ENCODE measurements around the gene RNF41. TPM values are rescaled to one million over a fixed set of nuclear protein-coding genes. Genes with fewer than 3 reads are reported as not detected.

Gene RNF41
- total and polyA plus RNA-seq, 2 donors (not counting 1 experiment from before 2014, with no cell fraction given), result 113 to 129 TPM

DNA sequence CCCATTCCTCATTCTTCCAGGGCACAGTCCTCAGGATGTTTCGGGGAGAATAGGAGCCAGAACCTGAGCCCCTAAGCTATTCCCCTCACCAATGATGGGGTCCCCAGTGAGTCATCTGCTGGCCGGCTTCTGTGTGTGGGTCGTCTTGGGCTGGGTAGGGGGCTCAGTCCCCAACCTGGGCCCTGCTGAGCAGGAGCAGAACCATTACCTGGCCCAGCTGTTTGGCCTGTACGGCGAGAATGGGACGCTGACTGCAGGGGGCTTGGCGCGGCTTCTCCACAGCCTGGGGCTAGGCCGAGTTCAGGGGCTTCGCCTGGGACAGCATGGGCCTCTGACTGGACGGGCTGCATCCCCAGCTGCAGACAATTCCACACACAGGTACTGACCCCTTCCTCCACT is 9.5 kb upstream of the RNF41 start:
- H3K4me1 Mint-ChIP-seq, result no peaks in the 10 kb centered on the region
- Histone ChIP-seq H3K36me3 (replicated peaks in 1 of 2; ENCODE audit: control extremely low read depth in 1 of 2, control insufficient read depth in 1 of 2, extremely low read depth in 1 of 2, insufficient read depth in 2 of 2, low read length in 1 of 2) (peaks cover 0 to 2% of the 10 kb centered on the region in 2 experiments), H3K79me2 (ENCODE audit: control insufficient read depth, insufficient read depth, low read length) (no peaks in the 10 kb centered on the region), H3K9me3 (ENCODE audit: control extremely low read depth in 1 of 3, control insufficient read depth in 2 of 3, insufficient read depth in 1 of 3, low read length in 2 of 3) (no peaks in the 10 kb centered on the region), H3K9ac (ENCODE audit: low read length) (no peak overlapping the region), H3K4me1 (ENCODE audit: control insufficient read depth in 2 of 2, insufficient read depth in 2 of 2, low read length in 2 of 2) (no peaks in the 10 kb centered on the region), H3K27ac (ENCODE audit: low read length in 2 of 2) (no peak overlapping the region), H2AFZ (ENCODE audit: insufficient read depth, low read depth, low read length, poor library complexity, severe bottlenecking) (no peak overlapping the region), H3K27me3 (replicated peaks in 1 of 4; ENCODE audit: control extremely low read depth in 1 of 4, control insufficient read depth in 3 of 4, insufficient read depth in 4 of 4, low read length in 3 of 4) (no peaks in the 10 kb centered on the region), H3K4me2 (replicated peaks; ENCODE audit: low read depth, low read length, poor library complexity, severe bottlenecking) (no peak overlapping the region), H3K4me3 (ENCODE audit: control extremely low read depth in 1 of 5, extremely low read depth in 1 of 5, insufficient read depth in 1 of 5, low read depth in 2 of 5, low read length in 4 of 5) (no peak overlapping the region), H4K20me1 (ENCODE audit: control insufficient read depth, insufficient read depth, low read length, poor library complexity, severe bottlenecking) (no peaks in the 10 kb centered on the region)
- intact Hi-C loops (cut with micrococcal nuclease), result no loop called here
- no peak for ATAC-seq (ENCODE audit: low read depth)
- H3K4me3 Mint-ChIP-seq, result no peak overlapping the region
- no peak overlapping the region for H3K27ac Mint-ChIP-seq
- no peaks in the 10 kb centered on the region for H3K27me3 Mint-ChIP-seq
- ChIA-PET POLR2A (no interaction called here), CTCF (interaction anchor here (0.7 to 1.5 kb wide), 2 partner anchors 10 to 28 kb away, joined by 3 to 4 read pairs; partner anchors contain the start of genes ANKRD52 and RNF41)
- no peak for DNase-seq
- no peaks in the 10 kb centered on the region for H3K9me3 Mint-ChIP-seq (ENCODE audit: insufficient read depth)
- no peak for TF ChIP-seq EZH2 (IDR thresholded peaks at IDR 0.05; ENCODE audit: borderline replicate concordance, insufficient read depth, low read depth, low read length, poor library complexity, severe bottlenecking)
- TF ChIP-seq, protein P1, sequence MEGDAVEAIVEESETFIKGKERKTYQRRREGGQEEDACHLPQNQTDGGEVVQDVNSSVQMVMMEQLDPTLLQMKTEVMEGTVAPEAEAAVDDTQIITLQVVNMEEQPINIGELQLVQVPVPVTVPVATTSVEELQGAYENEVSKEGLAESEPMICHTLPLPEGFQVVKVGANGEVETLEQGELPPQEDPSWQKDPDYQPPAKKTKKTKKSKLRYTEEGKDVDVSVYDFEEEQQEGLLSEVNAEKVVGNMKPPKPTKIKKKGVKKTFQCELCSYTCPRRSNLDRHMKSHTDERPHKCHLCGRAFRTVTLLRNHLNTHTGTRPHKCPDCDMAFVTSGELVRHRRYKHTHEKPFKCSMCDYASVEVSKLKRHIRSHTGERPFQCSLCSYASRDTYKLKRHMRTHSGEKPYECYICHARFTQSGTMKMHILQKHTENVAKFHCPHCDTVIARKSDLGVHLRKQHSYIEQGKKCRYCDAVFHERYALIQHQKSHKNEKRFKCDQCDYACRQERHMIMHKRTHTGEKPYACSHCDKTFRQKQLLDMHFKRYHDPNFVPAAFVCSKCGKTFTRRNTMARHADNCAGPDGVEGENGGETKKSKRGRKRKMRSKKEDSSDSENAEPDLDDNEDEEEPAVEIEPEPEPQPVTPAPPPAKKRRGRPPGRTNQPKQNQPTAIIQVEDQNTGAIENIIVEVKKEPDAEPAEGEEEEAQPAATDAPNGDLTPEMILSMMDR (IDR thresholded peaks at IDR 0.05), result no peak
- 94% methylated on average over 10 of the region's 11 CpGs for WGBS (ENCODE audit: insufficient coverage)

DNA sequence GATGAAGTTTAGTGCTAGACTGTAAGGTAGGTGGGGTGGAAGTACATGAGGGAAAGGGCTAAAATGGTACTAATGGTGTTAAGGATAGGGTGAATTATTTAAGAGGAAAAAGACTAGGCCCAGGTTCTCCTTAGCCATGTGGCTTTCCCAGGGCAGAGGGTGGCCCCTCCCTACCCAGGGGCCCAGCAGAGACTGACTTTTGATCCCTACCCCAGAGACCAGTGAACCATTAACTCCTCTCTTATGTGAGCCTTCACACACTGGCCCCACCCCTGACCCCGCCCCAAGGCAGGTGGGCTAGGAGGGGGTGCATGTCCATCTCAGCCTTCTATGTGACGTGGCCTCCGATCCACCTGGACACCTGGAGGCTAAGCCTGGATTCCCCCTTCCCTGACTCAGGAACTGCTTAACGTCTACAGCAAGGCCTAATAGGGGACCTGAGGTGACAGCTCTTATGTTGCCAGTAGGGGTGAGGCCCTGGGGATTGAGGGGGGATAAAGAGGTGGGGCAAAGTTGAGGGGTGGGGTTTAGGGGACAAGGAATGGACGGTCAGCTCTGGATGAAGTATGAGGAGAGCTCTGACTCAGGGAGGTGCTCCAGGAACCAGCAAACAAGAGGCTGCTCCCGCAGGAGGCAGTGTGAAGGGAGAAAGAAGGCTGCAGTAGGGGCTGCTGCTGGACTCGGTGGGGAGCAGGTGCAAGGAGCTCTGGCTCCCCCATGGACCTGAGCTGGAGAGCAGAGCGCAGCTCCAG is 8.9 kb upstream of the RNF41 start:
- H3K79me2 ChIP-seq (ENCODE audit: control insufficient read depth, insufficient read depth, low read length), result no peaks in the 10 kb centered on the region
- no peak overlapping the region for H2AFZ ChIP-seq (ENCODE audit: insufficient read depth, low read depth, low read length, poor library complexity, severe bottlenecking)
- ChIA-PET CTCF (interaction anchor here (1.2 to 1.5 kb wide), 2 partner anchors 17 to 28 kb away, joined by 3 to 4 read pairs; partner anchors contain the start of gene ANKRD52), POLR2A (no interaction called here)
- H3K4me1 ChIP-seq (ENCODE audit: control insufficient read depth in 2 of 2, insufficient read depth in 2 of 2, low read length in 2 of 2), result no peaks in the 10 kb centered on the region
- H3K4me3 ChIP-seq (ENCODE audit: control extremely low read depth in 1 of 5, extremely low read depth in 1 of 5, insufficient read depth in 1 of 5, low read depth in 2 of 5, low read length in 4 of 5), result no peak overlapping the region
- DNase-seq (no peak), ATAC-seq (ENCODE audit: low read depth) (no peak)
- H3K27ac Mint-ChIP-seq, result no peak overlapping the region
- peaks cover under 1% of the 10 kb centered on the region for H3K4me1 Mint-ChIP-seq
- H3K27ac ChIP-seq (ENCODE audit: low read length in 2 of 2), result no peak overlapping the region
- H3K9me3 ChIP-seq (ENCODE audit: control extremely low read depth in 1 of 3, control insufficient read depth in 2 of 3, insufficient read depth in 1 of 3, low read length in 2 of 3), result no peaks in the 10 kb centered on the region
- intact Hi-C loops (cut with micrococcal nuclease), result no loop called here
- no peak overlapping the region for H3K4me3 Mint-ChIP-seq
- no peaks in the 10 kb centered on the region for H4K20me1 ChIP-seq (ENCODE audit: control insufficient read depth, insufficient read depth, low read length, poor library complexity, severe bottlenecking)
- no peak overlapping the region for H3K9ac ChIP-seq (ENCODE audit: low read length)
- TF ChIP-seq EZH2 (IDR thresholded peaks at IDR 0.05; ENCODE audit: borderline replicate concordance, insufficient read depth, low read depth, low read length, poor library complexity, severe bottlenecking), result no peak
- TF ChIP-seq, protein P1 (IDR thresholded peaks at IDR 0.05), result no peak
- H3K27me3 Mint-ChIP-seq, result no peaks in the 10 kb centered on the region
- no peaks in the 10 kb centered on the region for H3K9me3 Mint-ChIP-seq (ENCODE audit: insufficient read depth)
- no peak overlapping the region for H3K4me2 ChIP-seq (replicated peaks; ENCODE audit: low read depth, low read length, poor library complexity, severe bottlenecking)
- WGBS (ENCODE audit: insufficient coverage), result 91% methylated on average over 6 of the region's 8 CpGs
- no peaks in the 10 kb centered on the region for H3K27me3 ChIP-seq (replicated peaks in 1 of 4; ENCODE audit: control extremely low read depth in 1 of 4, control insufficient read depth in 3 of 4, insufficient read depth in 4 of 4, low read length in 3 of 4)
- H3K36me3 ChIP-seq (replicated peaks in 1 of 2; ENCODE audit: control extremely low read depth in 1 of 2, control insufficient read depth in 1 of 2, extremely low read depth in 1 of 2, insufficient read depth in 2 of 2, low read length in 1 of 2), result peaks cover 0 to 2% of the 10 kb centered on the region in 2 experiments
